A549 (cell line): ENCODE results near the gene PTGS2.

Experiments used
- PHF8 ChIP-seq: fragments of 200-600 bp; sonication (generic); IDR thresholded peaks from 2 replicates; pipeline ENCODE4 v1.6.1; 2016; ENCODE audit warnings: low read depth, mild to moderate bottlenecking, antibody characterized with exemption, moderate library complexity, borderline replicate concordance
- POLR2A ChIP-seq: IDR thresholded peaks from 2 replicates; pipeline ENCODE4 v1.6.1; 2012; ENCODE audit warnings: mild to moderate bottlenecking, low read length
- RCOR1 ChIP-seq: fragments of 150-350 bp; IDR thresholded peaks from 2 replicates; pipeline ENCODE4 v1.6.1; 2014; ENCODE audit warnings: antibody characterized with exemption, low read length, low read depth
- ZSCAN20 ChIP-seq: fragments of 250-450 bp; sonication (Bioruptor Pico); IDR thresholded peaks from 2 replicates; pipeline ENCODE4 v1.8.0; 2022; ENCODE audit warnings: mild to moderate bottlenecking, moderate library complexity

- no peak for TF ChIP-seq PHF8
- no peak for TF ChIP-seq ZSCAN20 (CRISPR knock-in tag)
- TF ChIP-seq RCOR1, result no peak
- no peak for TF ChIP-seq POLR2A
Observed at GRCh38 chr1:186708694-186709097, 28.5 kb upstream of the PTGS2 start.
